ENCODE data around the gene IL22RA2. TPM values are rescaled to one million over a fixed set of nuclear protein-coding genes. Genes with fewer than 3 reads are reported as not detected.

The IL22RA2 gene
- total RNA-seq, 1 experiment from 2014 or later: not detected

GRCh38 chr6:137095651-137096238 is 77.7 kb downstream of the IL22RA2 start:
- no peak overlapping the region for H3K23ac ChIP-seq (ENCODE audit: insufficient read length, low read depth, low read length)
- H3K27me3 ChIP-seq (ENCODE audit: insufficient read depth, low read length): no peaks in the 10 kb centered on the region; the same call in 1 of the 2 replicates
- no peak overlapping the region for H2BK5ac ChIP-seq (ENCODE audit: insufficient read length, low read length)
- Mint-ChIP-seq H3K27ac (no peak overlapping the region), H3K4me3 (no peak overlapping the region), H3K9me3 (0 out of 5 replicates have a peak, but pooled peaks cover 0 to 3% of the 10 kb centered on the region in 2 experiments), H3K4me1 (peaks cover 18% of the 10 kb centered on the region in 2 experiments), H3K27me3 (ENCODE audit: low read depth) (peaks cover 1% of the 10 kb centered on the region; the same call in 1 of the 2 replicates), H3K36me3 (ENCODE audit: insufficient read depth in 1 of 3, low read depth in 3 of 3) (no peaks in the 10 kb centered on the region; a peak in 1 of 7 replicates)
- H3K18ac ChIP-seq (ENCODE audit: insufficient read length, low read depth, low read length): no peak overlapping the region
- H4K8ac ChIP-seq (replicated peaks; ENCODE audit: insufficient read length, low read depth, low read length): no peak overlapping the region
- H3K79me2 ChIP-seq (ENCODE audit: insufficient read depth, low read length): no peaks in the 10 kb centered on the region
- H2BK120ac ChIP-seq (ENCODE audit: low read depth, low read length, poor library complexity, severe bottlenecking): no peak overlapping the region
- no peak overlapping the region for H2BK20ac ChIP-seq (ENCODE audit: low read depth, low read length, poor library complexity, severe bottlenecking)
- no peaks in the 10 kb centered on the region for H3K23me2 ChIP-seq (ENCODE audit: insufficient read length, low read depth, low read length, poor library complexity, severe bottlenecking)
- H3K4me1 ChIP-seq (ENCODE audit: insufficient read depth, low read length): no peaks in the 10 kb centered on the region
- no peak overlapping the region for H2BK12ac ChIP-seq (ENCODE audit: insufficient read length, low read depth, low read length)
- no peak overlapping the region for H3K4ac ChIP-seq (ENCODE audit: low read depth, low read length)
- TF ChIP-seq, protein P1, sequence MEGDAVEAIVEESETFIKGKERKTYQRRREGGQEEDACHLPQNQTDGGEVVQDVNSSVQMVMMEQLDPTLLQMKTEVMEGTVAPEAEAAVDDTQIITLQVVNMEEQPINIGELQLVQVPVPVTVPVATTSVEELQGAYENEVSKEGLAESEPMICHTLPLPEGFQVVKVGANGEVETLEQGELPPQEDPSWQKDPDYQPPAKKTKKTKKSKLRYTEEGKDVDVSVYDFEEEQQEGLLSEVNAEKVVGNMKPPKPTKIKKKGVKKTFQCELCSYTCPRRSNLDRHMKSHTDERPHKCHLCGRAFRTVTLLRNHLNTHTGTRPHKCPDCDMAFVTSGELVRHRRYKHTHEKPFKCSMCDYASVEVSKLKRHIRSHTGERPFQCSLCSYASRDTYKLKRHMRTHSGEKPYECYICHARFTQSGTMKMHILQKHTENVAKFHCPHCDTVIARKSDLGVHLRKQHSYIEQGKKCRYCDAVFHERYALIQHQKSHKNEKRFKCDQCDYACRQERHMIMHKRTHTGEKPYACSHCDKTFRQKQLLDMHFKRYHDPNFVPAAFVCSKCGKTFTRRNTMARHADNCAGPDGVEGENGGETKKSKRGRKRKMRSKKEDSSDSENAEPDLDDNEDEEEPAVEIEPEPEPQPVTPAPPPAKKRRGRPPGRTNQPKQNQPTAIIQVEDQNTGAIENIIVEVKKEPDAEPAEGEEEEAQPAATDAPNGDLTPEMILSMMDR (conservative IDR thresholded peaks at IDR 0.05): no peak
- no peak overlapping the region for H2BK15ac ChIP-seq (ENCODE audit: low read depth, low read length)
- no peak overlapping the region for H4K5ac ChIP-seq (ENCODE audit: insufficient read length, low read depth, low read length)
- no peak overlapping the region for H2AFZ ChIP-seq (ENCODE audit: low read length)
- H4K91ac ChIP-seq (ENCODE audit: insufficient read length, low read depth, low read length): no peak overlapping the region
- H3T11ph ChIP-seq (ENCODE audit: low read length): no peak overlapping the region
- H3K9ac ChIP-seq (ENCODE audit: extremely low read depth, insufficient read length, low read length): no peak overlapping the region
- no peak overlapping the region for H3K27ac ChIP-seq (ENCODE audit: insufficient read length, low read depth, low read length)
- H4K20me1 ChIP-seq (ENCODE audit: control insufficient read depth, insufficient read depth, insufficient read length): no peaks in the 10 kb centered on the region
- no peak for DNase-seq
- H3K79me1 ChIP-seq (ENCODE audit: insufficient read depth, low read depth, low read length, poor library complexity, severe bottlenecking): no peaks in the 10 kb centered on the region
- no peak overlapping the region for H3K14ac ChIP-seq (ENCODE audit: insufficient read depth, low read length)
- no peak overlapping the region for H3K4me2 ChIP-seq (ENCODE audit: insufficient read depth, insufficient read length, low read length)
- no peaks in the 10 kb centered on the region for H3K9me3 ChIP-seq (ENCODE audit: control insufficient read depth, low read depth, low read length)
- no peak overlapping the region for H2AK5ac ChIP-seq (ENCODE audit: insufficient read length, low read length)
- H3K56ac ChIP-seq (ENCODE audit: insufficient read length, low read depth, low read length): no peak overlapping the region
